A549 (cell line): ENCODE data around the gene IFI27L2.

Experiments used
- HOXA7 ChIP-seq: fragments of 250-450 bp; sonication (Bioruptor Pico); IDR thresholded peaks from 2 replicates; pipeline ENCODE4 v1.5.0; 2020; ENCODE audit warnings: mild to moderate bottlenecking, moderate library complexity
- POLR2A ChIP-seq: IDR thresholded peaks from 2 replicates; pipeline ENCODE4 v1.6.1; 2012; ENCODE audit warnings: mild to moderate bottlenecking, low read length
- TF ChIP-seq, protein P1 (sequence below): IDR thresholded peaks from 2 replicates; pipeline ENCODE4 v1.6.1; 2012
- TF ChIP-seq, protein P2 (sequence below): fragments of >200 bp; sonication (Bioruptor Twin); formaldehyde crosslinking; IDR thresholded peaks from 3 replicates; pipeline ENCODE4 v1.6.1; 2016
- TF ChIP-seq, protein P3 (sequence below): fragments of >200 bp; sonication (Bioruptor Twin); formaldehyde crosslinking; IDR thresholded peaks from 3 replicates; pipeline ENCODE4 v1.5.1; 2016
- TF ChIP-seq, protein P4 (sequence below): fragments of 200-600 bp; sonication (generic); IDR thresholded peaks from 2 replicates; pipeline ENCODE4 v1.6.1; 2016; ENCODE audit warnings: antibody characterized with exemption, mild to moderate bottlenecking, moderate library complexity

DNA sequence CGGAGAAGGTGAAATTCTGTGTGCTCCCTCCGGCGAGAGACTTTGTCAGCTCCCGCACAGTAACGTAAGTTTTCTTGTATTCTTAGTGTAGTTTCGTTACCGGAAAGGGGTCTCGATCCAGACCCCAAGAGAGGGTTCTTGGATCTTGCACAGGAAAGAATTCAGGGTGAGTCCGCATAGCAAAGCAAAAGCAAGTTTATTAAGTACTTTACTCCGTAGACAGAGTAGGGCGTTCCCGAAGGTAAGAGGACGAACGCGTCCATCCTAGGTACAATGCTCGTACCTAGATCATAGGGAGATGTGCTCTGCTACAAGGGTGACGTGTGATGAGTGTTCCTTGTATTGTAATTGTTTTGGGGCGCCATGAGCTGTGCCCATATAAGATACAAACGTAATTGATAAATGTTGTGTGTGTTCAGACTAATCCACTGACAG, 48.0 kb downstream of the IFI27L2 start:
- TF ChIP-seq, protein P1, sequence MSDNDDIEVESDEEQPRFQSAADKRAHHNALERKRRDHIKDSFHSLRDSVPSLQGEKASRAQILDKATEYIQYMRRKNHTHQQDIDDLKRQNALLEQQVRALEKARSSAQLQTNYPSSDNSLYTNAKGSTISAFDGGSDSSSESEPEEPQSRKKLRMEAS: no peak
- TF ChIP-seq, protein P2, sequence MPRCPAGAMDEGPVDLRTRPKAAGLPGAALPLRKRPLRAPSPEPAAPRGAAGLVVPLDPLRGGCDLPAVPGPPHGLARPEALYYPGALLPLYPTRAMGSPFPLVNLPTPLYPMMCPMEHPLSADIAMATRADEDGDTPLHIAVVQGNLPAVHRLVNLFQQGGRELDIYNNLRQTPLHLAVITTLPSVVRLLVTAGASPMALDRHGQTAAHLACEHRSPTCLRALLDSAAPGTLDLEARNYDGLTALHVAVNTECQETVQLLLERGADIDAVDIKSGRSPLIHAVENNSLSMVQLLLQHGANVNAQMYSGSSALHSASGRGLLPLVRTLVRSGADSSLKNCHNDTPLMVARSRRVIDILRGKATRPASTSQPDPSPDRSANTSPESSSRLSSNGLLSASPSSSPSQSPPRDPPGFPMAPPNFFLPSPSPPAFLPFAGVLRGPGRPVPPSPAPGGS: no peak
- TF ChIP-seq HOXA7 (CRISPR knock-in tag) (no peak), POLR2A (no peak)
- TF ChIP-seq, protein P3, sequence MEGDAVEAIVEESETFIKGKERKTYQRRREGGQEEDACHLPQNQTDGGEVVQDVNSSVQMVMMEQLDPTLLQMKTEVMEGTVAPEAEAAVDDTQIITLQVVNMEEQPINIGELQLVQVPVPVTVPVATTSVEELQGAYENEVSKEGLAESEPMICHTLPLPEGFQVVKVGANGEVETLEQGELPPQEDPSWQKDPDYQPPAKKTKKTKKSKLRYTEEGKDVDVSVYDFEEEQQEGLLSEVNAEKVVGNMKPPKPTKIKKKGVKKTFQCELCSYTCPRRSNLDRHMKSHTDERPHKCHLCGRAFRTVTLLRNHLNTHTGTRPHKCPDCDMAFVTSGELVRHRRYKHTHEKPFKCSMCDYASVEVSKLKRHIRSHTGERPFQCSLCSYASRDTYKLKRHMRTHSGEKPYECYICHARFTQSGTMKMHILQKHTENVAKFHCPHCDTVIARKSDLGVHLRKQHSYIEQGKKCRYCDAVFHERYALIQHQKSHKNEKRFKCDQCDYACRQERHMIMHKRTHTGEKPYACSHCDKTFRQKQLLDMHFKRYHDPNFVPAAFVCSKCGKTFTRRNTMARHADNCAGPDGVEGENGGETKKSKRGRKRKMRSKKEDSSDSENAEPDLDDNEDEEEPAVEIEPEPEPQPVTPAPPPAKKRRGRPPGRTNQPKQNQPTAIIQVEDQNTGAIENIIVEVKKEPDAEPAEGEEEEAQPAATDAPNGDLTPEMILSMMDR: no peak
- TF ChIP-seq, protein P4, sequence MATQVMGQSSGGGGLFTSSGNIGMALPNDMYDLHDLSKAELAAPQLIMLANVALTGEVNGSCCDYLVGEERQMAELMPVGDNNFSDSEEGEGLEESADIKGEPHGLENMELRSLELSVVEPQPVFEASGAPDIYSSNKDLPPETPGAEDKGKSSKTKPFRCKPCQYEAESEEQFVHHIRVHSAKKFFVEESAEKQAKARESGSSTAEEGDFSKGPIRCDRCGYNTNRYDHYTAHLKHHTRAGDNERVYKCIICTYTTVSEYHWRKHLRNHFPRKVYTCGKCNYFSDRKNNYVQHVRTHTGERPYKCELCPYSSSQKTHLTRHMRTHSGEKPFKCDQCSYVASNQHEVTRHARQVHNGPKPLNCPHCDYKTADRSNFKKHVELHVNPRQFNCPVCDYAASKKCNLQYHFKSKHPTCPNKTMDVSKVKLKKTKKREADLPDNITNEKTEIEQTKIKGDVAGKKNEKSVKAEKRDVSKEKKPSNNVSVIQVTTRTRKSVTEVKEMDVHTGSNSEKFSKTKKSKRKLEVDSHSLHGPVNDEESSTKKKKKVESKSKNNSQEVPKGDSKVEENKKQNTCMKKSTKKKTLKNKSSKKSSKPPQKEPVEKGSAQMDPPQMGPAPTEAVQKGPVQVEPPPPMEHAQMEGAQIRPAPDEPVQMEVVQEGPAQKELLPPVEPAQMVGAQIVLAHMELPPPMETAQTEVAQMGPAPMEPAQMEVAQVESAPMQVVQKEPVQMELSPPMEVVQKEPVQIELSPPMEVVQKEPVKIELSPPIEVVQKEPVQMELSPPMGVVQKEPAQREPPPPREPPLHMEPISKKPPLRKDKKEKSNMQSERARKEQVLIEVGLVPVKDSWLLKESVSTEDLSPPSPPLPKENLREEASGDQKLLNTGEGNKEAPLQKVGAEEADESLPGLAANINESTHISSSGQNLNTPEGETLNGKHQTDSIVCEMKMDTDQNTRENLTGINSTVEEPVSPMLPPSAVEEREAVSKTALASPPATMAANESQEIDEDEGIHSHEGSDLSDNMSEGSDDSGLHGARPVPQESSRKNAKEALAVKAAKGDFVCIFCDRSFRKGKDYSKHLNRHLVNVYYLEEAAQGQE: no peak
